ENCODE measurements around the gene JMJD1C. TPM values are rescaled to one million over a fixed set of nuclear protein-coding genes. Genes with fewer than 3 reads are reported as not detected.
A peak's percentile ranks its signal among the peaks of the same experiment; 100 is the strongest.

The JMJD1C gene
- total and polyA plus RNA-seq, 11 donors, result 20.3 to 54.6 (median 34.1) TPM

GRCh38 chr10:63409465-63410027 is 56.2 kb downstream of the JMJD1C start:
- intact Hi-C loops (cut with DNase I), result no loop called here
- H3K36me3 ChIP-seq, result no peaks in the 10 kb centered on the region
- ATAC-seq, result peak; percentile 37 to 59 (median 52)
- no peak overlapping the region for H3K4me3 ChIP-seq
- no peak for DNase-seq
- peaks cover 0 to 28% (median 16%) of the 10 kb centered on the region in 12 donors for H3K4me1 ChIP-seq
- no peak overlapping the region for H3K27ac ChIP-seq
- no peak for TF ChIP-seq POLR2A (IDR thresholded peaks at IDR 0.05)
- no peak for TF ChIP-seq CTCF (IDR thresholded peaks at IDR 0.05)
- no peaks in the 10 kb centered on the region for H3K9me3 ChIP-seq
- H3K27me3 ChIP-seq, result no peaks in the 10 kb centered on the region
- WGBS, 4 donors, result 65 to 80% (median 77%) methylated on average over 2 of the region's 2 CpGs

GRCh38 chr10:63407136-63407662 is 58.6 kb downstream of the JMJD1C start:
- no peaks in the 10 kb centered on the region for H3K27me3 ChIP-seq
- no peaks in the 10 kb centered on the region for H3K36me3 ChIP-seq
- no peaks in the 10 kb centered on the region for H3K9me3 ChIP-seq
- DNase-seq (no peak), ATAC-seq (no peak)
- peaks cover 0 to 24% (median 14%) of the 10 kb centered on the region in 12 donors for H3K4me1 ChIP-seq
- TF ChIP-seq POLR2A (IDR thresholded peaks at IDR 0.05), result no peak
- TF ChIP-seq CTCF (IDR thresholded peaks at IDR 0.05), result no peak
- no peak overlapping the region for H3K27ac ChIP-seq
- no peak overlapping the region for H3K4me3 ChIP-seq
- WGBS, 4 donors, result 90 to 100% (median 97%) methylated on average over 1 of the region's 1 CpG
- intact Hi-C loops (cut with DNase I), result no loop called here

GRCh38 chr10:63396133-63396761 is 69.5 kb downstream of the JMJD1C start:
- H3K36me3 ChIP-seq, result no peaks in the 10 kb centered on the region
- H3K27me3 ChIP-seq, result no peaks in the 10 kb centered on the region
- TF ChIP-seq POLR2A (IDR thresholded peaks at IDR 0.05), result no peak
- no peak for TF ChIP-seq CTCF (IDR thresholded peaks at IDR 0.05)
- ATAC-seq, result no peak
- WGBS, 4 donors, result 57 to 66% (median 62%) methylated on average over 7 of the region's 7 CpGs
- intact Hi-C loops (cut with DNase I), result no loop called here
- peak overlapping the region in 1 of 12 donors; percentile 7 for H3K4me3 ChIP-seq
- H3K4me1 ChIP-seq, result peaks cover 0 to 24% (median 0%) of the 10 kb centered on the region in 12 donors
- H3K9me3 ChIP-seq, result peaks cover 0 to 8% (median 0%) of the 10 kb centered on the region in 12 donors
- DNase-seq, result no peak
- no peak overlapping the region for H3K27ac ChIP-seq

GRCh38 chr10:63393050-63393449 is 72.7 kb downstream of the JMJD1C start:
- Histone ChIP-seq H3K27ac (no peak overlapping the region), H3K36me3 (no peaks in the 10 kb centered on the region), H3K9me3 (peaks cover 0 to 34% (median 0%) of the 10 kb centered on the region in 12 donors), H3K4me3 (no peak overlapping the region), H3K27me3 (no peaks in the 10 kb centered on the region), H3K4me1 (peaks cover 0 to 38% (median 0%) of the 10 kb centered on the region in 12 donors)
- TF ChIP-seq POLR2A (IDR thresholded peaks at IDR 0.05), result no peak
- TF ChIP-seq CTCF (IDR thresholded peaks at IDR 0.05), result no peak
- no peak for ATAC-seq
- DNase-seq, result no peak
- WGBS, 4 donors, result 96 to 97% (median 97%) methylated on average over 7 of the region's 7 CpGs
- intact Hi-C loops (cut with DNase I), result no loop called here
